ENCODE data around the gene C6orf52.

C6orf52 gene

DNA sequence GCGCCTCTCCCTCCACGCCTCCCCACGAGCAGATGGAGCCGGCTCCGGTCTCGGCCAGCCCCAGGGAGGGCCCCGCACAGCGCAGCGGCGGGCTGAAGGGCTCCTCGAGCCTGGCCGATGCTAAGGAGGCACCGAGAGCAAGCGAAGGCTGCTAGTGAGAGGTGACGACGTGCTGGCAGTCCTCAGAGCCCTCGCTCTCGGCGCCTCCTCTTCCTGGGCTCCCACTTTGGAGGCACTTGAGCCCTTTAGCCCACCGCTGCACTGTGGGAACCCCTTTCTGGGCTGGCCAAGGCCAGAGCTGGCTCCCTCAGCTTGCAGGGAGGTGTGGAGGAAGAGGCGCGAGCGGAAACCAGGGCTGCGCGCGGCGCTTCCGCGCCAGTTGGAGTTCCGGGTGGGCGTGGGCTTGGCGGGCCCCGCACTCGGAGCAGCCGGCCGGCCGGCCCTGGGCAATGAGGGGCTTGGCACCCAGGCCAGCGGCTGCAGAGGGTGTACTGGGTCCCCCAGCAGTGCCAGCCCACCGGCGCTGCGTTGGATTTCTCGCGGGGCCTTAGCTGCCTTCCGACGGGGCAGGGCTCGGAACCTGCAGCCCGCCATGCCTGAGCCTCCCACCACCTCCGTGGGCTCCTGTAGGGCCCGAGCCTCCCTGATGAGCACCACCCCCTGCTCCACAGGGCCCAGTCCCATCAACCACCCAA, 26.0 kb upstream of the C6orf52 start:
- TF ChIP-seq CTCF (IDR thresholded peaks at IDR 0.05), result no peak

DNA sequence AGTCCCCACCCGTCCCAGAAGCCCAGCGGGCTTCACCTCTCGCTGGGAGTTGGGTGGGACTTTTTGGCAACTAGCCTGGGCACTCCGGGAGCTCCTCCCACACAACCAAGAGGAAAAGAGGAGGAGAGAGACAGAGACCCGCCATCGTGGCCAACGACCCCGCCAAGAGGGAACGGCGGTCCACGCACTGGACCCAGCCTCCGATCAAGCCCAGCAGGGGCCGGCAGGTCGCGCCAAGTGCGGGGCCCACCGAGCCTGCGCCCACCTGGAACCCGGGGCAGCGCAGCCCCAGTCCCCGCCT, 25.5 kb upstream of the C6orf52 start:
- no peak for TF ChIP-seq CTCF (IDR thresholded peaks at IDR 0.05)

GRCh38 chr6:10719296-10719963, 25.0 kb upstream of the C6orf52 start:
- TF ChIP-seq CTCF (IDR thresholded peaks at IDR 0.05), result no peak

DNA sequence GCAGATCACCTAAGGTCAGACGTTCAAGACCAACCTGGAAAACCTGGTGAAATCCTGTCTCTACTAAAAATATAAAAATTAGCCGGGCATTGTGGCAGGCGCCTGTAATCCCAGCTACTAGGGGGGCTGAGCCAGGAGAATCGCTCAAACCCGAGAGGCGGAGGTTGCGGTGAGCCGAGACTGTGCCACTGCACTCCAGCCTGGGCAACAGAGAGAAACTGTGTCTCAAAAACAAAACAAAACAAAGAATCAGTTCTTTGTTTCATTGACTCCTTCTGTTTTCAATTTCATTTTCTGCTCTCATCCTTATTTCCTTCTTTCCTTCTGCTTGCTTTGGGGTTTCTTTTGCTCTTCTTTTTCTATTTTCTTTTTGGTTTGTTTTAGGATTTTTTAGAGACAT, 19.5 kb upstream of the C6orf52 start:
- no peak for TF ChIP-seq CTCF (IDR thresholded peaks at IDR 0.05)

DNA sequence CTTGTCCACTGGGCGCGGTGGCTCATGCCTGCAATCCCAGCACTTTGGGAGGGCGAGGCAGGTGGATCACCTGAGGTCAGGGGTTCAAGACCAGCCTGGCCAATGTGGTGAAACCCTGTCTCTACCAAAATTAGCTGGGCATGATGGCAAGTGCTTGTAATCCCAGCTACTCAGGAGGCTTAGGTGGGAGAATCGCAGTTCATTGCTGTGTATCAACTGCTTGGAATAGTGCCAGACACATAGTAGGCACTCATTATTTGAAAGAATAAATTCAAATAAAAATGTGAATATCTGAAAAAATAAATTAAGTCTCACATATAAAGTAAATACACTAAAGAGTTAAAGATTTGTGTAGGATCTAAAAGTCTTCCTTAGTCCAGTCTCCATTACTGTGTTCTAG, 2.2 kb upstream of the C6orf52 start:
- no peak for TF ChIP-seq CTCF (IDR thresholded peaks at IDR 0.05)

GRCh38 chr6:10695086-10695657, 756 bp upstream of the C6orf52 start:
- TF ChIP-seq CTCF (IDR thresholded peaks at IDR 0.05), result no peak

GRCh38 chr6:10692965-10693538, 1.4 kb downstream of the C6orf52 start:
- TF ChIP-seq CTCF (IDR thresholded peaks at IDR 0.05), result no peak
